Adrenal gland (tissue), 5 donors: ENCODE results near the gene ADAM15.

Source experiments
- CTCF ChIP-seq, 6 experiments: fragments of 450-650 bp in 4 of 6; fragments of 200-600 bp in 2 of 6; sonication (generic) in 1 of 6; IDR thresholded peaks; 1 replicate in 5 of 6; 2 replicates in 1 of 6; pipeline versions ENCODE4 v1.5.1 to v1.8.0; 2016 to 2021; ENCODE audit warnings: antibody characterized with exemption in 6 of 6, mild to moderate bottlenecking in 2 of 6, moderate library complexity in 1 of 6
- POLR2A ChIP-seq, 2 donors: fragments of 450-650 bp; IDR thresholded peaks; one replicate each; pipeline ENCODE4 v1.6.1; 2017; ENCODE audit warnings: antibody characterized with exemption in 2 of 2, mild to moderate bottlenecking in 2 of 2, moderate library complexity in 1 of 2
- donor health status: DM: no; HTN: no; CAD: no.

GRCh38 chr1:155052439-155053395, 1.6 kb downstream of the ADAM15 start:
- TF ChIP-seq CTCF (IDR thresholded peaks at IDR 0.05) (no peak), POLR2A (IDR thresholded peaks at IDR 0.05) (no peak)
